GM19397 (cell line): ENCODE measurements around the gene PAFAH1B2.

Experiments
- ATAC-seq: cut with Tn5 transposase; IDR thresholded peaks from one replicate; pipeline ENCODE4 v1.9.1; 2021; ENCODE audit warnings: mild to moderate bottlenecking, moderate library complexity; ENCODE audit not compliant: unreplicated experiment

PAFAH1B2 gene

DNA sequence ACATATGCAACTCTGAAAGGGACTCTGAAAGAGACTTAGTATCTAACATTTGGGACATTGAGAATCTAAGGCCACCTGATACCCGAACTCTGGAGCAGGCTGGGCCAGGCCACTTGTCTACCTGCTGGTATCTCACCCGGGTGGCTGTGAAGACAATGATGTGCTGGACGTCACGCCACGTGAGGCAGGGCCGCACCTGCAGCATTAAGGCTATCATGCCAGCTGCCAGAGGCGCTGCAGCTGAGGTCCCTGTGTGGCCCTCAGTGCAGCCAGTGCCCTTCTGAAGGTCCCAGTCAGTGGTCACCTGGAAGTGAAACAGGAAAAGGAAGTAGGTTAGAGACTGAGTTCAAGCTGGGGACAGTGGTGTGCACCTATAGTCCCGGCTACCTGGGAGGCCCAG, 75.4 kb downstream of the PAFAH1B2 start:
- no peak for ATAC-seq

DNA sequence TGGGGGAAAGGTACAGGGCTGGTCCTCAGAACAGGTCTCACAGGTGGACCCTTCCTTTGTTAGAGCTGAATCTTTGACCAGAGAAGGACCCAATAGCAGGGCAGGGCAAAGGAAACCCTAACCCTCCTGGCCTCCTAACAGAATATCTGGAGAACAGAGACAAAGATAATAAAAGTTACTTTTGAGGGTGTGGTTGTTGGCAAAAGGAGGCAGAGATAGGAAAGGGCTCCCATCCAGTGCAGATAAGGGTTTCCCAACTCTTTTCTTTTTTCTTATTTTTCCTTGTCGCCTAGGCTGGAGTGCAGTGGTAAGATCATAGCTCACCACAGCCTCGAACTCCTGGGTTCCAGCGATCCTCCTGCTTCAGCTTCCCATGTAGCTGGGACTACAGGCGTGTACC, 75.9 kb downstream of the PAFAH1B2 start:
- no peak for ATAC-seq

DNA sequence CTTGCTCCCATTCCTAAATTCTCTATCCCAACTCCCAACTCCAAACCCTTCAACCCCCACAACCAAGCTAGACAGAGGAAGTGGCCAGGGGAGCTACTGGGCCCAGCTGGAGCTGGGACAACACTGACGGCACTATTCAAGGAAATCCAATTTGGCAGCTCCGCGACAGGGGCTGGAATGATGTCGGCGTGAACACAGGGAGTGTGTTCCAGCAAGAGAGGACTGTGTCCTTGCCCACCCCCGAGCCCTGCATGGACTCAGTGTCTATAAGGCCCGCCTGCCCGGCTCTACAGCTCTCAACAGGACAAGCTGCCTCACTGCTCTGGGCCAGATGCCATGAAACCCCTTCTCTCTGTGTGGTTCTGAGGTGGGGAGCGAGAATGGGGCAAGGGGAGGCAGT, 76.5 kb downstream of the PAFAH1B2 start:
- no peak for ATAC-seq

DNA sequence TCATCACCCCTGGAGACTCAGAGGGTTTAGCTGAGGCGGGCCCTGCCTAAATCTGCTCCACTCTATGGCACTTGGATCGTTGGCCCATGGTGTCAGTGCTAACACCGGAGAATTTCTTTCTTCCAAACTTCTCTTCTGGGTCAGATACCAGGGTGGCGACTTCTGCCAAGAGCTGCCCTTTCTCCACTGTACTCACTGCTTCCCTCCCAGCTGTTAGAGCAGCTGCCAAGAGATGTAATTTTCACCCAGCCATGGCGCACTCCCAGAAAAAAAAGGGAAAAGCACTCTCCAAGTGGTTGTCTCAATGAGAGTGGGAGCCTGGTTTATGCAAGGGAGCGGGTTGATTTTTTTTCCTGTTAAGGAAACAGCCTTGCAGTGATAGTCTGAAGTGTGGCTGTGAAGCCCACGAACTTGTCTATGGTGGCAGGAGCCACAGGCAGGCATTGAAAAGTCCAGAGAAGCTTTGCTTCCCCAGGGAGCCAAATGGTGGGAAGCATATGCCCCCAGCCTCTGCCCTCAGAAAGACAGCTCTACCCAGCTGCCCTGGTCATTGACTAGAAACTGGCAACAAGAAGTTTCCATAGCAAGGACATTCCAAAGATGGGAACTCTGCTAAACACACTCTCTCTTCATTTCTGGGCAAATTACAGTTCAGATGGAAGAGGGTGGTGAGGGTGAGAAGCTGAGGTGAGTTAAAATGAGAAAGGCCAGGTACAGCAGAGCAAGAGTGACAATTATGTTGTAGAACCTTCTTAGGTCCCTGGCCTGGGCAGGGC, 77.1 kb downstream of the PAFAH1B2 start:
- ATAC-seq: no peak

DNA sequence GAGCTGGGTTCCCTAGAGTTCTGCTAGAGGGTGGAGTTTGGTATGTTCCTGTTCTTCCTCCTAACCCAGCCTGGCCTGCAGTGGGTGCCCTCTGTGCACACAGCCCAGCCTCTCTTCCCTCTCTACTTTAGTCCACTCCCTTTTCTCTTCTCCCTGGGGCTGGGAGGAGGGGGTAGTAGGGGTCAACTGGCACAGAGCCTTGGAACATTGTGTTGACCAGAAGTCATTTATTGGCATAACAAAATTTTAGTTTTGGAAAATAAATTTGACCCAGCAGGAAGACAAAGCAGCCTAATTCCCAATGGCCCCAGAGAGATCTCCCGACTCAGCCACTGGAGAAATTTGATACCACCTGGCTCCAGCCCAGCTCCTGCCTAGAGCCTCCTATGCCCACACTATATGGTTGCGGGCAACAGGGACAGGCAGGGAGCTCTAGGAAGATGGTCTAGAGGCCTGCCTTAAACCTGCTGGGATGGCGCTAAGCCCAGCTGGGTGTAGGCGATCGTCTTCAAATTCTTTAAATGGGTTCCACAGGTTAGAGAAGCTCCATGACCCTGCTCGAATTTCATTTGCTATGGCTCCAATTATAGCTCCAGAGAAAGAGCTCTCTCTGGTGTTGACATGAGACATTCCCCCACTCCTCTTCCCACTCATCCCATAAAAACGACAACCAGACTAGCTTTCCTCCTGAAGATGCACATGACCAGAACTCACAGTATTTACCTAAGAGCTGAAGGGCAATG, 77.9 kb downstream of the PAFAH1B2 start:
- no peak for ATAC-seq

DNA sequence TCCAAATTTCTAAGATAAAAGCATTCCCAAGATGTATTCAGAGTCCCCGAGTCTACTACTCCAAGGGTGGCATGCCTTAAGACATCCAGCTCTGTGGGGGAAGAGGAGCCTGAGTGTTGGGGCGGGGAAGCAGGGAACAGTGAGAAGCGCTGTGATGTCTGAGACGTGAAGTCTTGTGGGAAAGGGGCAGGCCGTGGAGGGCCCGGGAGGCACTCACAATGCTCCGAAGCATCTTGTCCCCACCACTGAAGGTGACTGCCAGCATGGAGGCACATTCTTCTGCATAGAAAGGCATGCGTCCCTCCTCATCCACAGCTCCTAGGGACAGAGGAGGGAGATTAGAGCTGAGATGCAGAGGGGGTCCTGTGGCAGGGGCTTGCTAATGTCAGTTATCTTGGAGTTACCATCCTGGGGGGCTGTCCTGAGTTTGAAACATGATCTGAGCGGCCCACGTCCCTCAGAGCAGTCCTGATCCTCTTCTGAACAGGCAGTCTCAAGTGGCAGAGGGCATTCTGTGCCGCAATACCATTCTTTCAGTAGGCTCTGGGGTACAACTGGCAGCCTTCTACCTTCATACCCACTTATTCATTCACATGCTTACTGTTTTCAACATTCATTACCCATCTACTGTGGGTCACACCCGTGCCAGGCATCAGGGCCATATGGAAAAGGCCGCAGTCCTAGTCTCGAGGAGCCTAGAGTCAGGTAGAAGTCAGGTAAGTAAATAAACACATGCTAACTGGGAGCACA, 79.1 kb downstream of the PAFAH1B2 start:
- no peak for ATAC-seq

DNA sequence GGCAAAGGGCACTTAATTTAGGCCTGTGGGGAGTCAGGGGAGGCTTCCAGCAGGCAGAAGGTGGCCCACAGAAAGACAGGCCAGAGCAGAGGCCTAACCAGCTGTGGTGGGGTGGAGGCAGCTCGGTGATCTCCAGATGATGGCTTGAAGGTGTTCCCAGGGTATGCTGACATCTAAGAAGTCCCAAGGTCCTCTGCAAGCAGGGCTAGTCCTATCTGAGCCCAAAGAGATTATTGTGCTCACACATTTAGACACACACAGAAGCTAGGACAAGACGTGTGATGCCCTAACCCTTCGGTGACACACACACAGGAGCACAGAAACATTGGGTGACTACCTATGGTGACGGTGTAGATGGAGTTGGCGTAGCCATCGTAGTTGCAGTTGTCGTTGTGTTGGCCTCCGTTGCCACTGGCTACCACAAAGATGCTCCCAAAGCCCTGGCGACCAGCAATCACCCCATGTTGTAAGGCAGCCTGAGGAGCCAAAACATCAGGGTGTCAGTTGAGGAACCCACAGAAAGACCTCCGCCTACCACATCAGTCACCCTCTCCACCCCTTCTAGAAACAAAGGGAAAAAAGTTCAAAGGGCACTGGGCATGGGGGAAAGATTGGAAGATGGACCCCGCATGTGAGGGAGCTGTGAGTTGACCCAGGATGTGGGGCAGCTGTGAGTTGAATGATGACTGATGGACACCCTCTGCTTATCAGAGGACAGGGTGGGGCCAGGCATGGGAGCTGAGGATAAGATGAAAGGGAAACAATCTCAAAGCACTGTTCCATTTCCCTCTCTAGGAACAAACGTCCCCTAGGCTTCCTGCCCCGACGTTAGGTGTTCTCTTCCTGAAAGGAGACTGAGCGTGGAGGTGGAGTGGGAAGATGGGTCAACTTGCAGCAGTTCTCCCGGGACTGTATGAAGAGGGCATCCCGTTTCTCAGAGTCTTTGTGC, 79.9 kb downstream of the PAFAH1B2 start:
- no peak for ATAC-seq

DNA sequence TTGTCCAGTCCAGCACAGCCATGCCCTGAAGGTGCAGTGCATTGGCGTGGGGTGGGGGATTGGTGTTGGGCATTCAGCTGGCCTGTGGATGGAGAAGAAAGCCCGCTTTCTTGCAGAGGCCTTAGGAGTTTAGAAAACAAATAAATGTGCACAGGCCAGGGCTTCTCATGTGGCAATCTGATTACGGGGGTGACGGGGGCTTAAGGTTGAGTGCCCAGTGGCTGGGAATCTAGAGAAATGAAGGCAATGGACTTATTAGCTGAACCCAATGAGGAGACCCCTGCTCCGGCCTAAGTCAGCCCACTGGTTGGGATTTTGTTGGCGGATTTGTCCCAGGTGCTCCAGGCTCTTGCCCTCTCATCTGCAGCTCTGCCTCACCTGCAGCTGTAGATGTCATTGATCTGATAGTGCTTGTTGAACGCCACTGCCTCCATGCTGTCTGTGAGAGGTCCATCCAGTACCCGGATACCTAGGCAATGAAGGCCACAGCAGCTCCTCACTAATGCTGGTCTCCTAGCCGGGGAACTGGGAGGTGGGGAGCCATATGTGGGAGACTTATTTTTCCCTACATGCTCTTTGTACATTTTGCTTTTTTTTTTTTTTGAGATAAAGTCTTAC, 81.6 kb downstream of the PAFAH1B2 start:
- no peak for ATAC-seq
